BJ (cell line): Measurements from ENCODE around the gene MBTPS2. TPM values are rescaled to one million over a fixed set of nuclear protein-coding genes. Genes with fewer than 3 reads are reported as not detected.

Experiments used
- CTCF ChIA-PET: fragments of 350-600 bp; formaldehyde crosslinking; extraction: SDS; loops from one replicate; lab custom pipeline; 2021; ENCODE audit warnings: antibody characterized with exemption, inconsistent platforms; lab: Yijun Ruan, JAX
- POLR2A ChIA-PET: fragments of 300-600 bp; sonication (Branson Sonifier 250); formaldehyde crosslinking; extraction: SDS; loops from one replicate; lab custom pipeline; 2021; ENCODE audit warnings: antibody characterized with exemption; lab: Charles Lee
- DNase-seq: peaks from one replicate; pipeline ENCODE4 v3.0.0-alpha.2; 2011; ENCODE audit warnings: low read depth
- H3K27me3 ChIP-seq: 2 replicates; pipeline ENCODE4 v1.6.0; 2011; ENCODE audit warnings: low read length; ENCODE audit not compliant: control insufficient read depth, insufficient read depth
- H3K36me3 ChIP-seq: 2 replicates; pipeline ENCODE4 v1.5.1; 2011; ENCODE audit warnings: low read length; ENCODE audit not compliant: control insufficient read depth, insufficient read depth
- H3K4me3 ChIP-seq: 2 replicates; pipeline ENCODE4 v1.5.1; 2011; ENCODE audit warnings: low read depth, mild to moderate bottlenecking, control low read depth, low read length
- CTCF ChIP-seq: IDR thresholded peaks from 2 replicates; pipeline ENCODE4 v1.5.1; 2011; ENCODE audit warnings: low read depth, mild to moderate bottlenecking, control low read depth, inconsistent platforms, low read length, moderate library complexity; ENCODE audit not compliant: insufficient read depth
- polyA plus RNA-seq: library from polyadenylated mRNA; depleted of rRNA; stranded (reverse); fragments of >200 nt; gene quantifications from 2 replicates; pipeline ENCODE4 v1.2.3, GENCODE V29; 2011

The MBTPS2 gene
- polyA plus RNA-seq, 1 experiment = 14.6 TPM

- CTCF ChIA-PET = no interaction called here
- H3K36me3 ChIP-seq = no peaks in the 10 kb centered on the region
These were observed 36.6 kb upstream of the MBTPS2 start for GRCh38 chrX:21802839-21803238.

GRCh38 chrX:21806691-21807090, 32.7 kb upstream of the MBTPS2 start:
- Histone ChIP-seq H3K36me3 (no peaks in the 10 kb centered on the region), H3K4me3 (no peak overlapping the region), H3K27me3 (no peaks in the 10 kb centered on the region)
- DNase-seq = no peak
- POLR2A ChIA-PET = no interaction called here
- CTCF ChIA-PET = no interaction called here
- no peak for TF ChIP-seq CTCF

More at GRCh38 chrX:21802839-21803238, 36.6 kb upstream of the MBTPS2 start:
- H3K4me3 ChIP-seq = no peak overlapping the region
- no peaks in the 10 kb centered on the region for H3K27me3 ChIP-seq
- POLR2A ChIA-PET = no interaction called here
- TF ChIP-seq CTCF = no peak
- DNase-seq = no peak

- Histone ChIP-seq H3K27me3 (no peaks in the 10 kb centered on the region), H3K36me3 (no peaks in the 10 kb centered on the region), H3K4me3 (no peak overlapping the region)
- ChIA-PET CTCF (no interaction called here), POLR2A (no interaction called here)
- TF ChIP-seq CTCF = no peak
- DNase-seq = no peak
These were observed 27.6 kb upstream of the MBTPS2 start for GRCh38 chrX:21811832-21812231.

- CTCF ChIA-PET = no interaction called here
- TF ChIP-seq CTCF = no peak
- Histone ChIP-seq H3K36me3 (no peaks in the 10 kb centered on the region), H3K27me3 (no peaks in the 10 kb centered on the region), H3K4me3 (no peak overlapping the region)
- no peak for DNase-seq
- POLR2A ChIA-PET = no interaction called here
These were observed 26.8 kb upstream of the MBTPS2 start for GRCh38 chrX:21812628-21813027.

GRCh38 chrX:21813612-21814368, 25.6 kb upstream of the MBTPS2 start:
- no peak for TF ChIP-seq CTCF
- Histone ChIP-seq H3K27me3 (no peaks in the 10 kb centered on the region), H3K36me3 (no peaks in the 10 kb centered on the region), H3K4me3 (no peak overlapping the region)
- no peak for DNase-seq
- POLR2A ChIA-PET = no interaction called here
- CTCF ChIA-PET = no interaction called here
